KOPT-K1 (cell line): Measurements from ENCODE around the gene MMP24.
"Not testable (repeated sequence)": the region's sequence is repeated elsewhere in the genome, so short reads cannot be mapped to it uniquely, and the experiment has no call there.

Source experiments
- H3K27ac ChIP-seq: fragments of 200-600 bp; sonication (generic); 2 replicates; pipeline ENCODE4 v1.5.1; 2016; ENCODE audit warnings: antibody characterized with exemption, mild to moderate bottlenecking, low read depth, low read length; ENCODE audit not compliant: poor library complexity, severe bottlenecking
- H3K36me3 ChIP-seq: fragments of 200-600 bp; sonication (generic); 2 replicates; pipeline ENCODE4 v1.5.1; 2017; ENCODE audit warnings: antibody characterized with exemption, mild to moderate bottlenecking, low read length, moderate library complexity; ENCODE audit not compliant: insufficient read depth
- H3K9me3 ChIP-seq: fragments of 200-600 bp; sonication (generic); 2 replicates; pipeline ENCODE4 v1.5.1; 2017; ENCODE audit warnings: antibody characterized with exemption, low read length, mild to moderate bottlenecking; ENCODE audit not compliant: insufficient read depth, poor library complexity, severe bottlenecking

Gene MMP24

DNA sequence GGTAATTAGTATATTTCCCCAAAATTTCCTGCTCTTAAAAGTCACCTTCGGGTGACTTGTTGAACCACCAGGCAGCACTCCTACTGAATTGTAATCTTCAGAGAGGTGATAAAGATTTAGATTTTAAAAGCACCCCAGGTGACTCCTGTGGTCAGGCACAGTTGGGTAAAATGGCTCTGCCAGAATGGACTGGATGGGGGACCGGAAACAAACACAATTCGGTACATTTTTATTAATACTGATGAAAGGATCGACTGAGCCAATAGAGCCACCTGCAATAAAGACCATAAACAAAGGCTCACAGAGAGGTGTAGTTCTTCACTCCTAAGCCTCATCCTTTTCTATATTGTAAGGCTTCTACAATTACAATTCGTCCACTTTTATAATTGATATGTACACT, 85.3 kb downstream of the MMP24 start:
- Histone ChIP-seq H3K9me3 (no peaks in the 10 kb centered on the region), H3K36me3 (peaks cover 46% of the 10 kb centered on the region), H3K27ac (no peak overlapping the region)

DNA sequence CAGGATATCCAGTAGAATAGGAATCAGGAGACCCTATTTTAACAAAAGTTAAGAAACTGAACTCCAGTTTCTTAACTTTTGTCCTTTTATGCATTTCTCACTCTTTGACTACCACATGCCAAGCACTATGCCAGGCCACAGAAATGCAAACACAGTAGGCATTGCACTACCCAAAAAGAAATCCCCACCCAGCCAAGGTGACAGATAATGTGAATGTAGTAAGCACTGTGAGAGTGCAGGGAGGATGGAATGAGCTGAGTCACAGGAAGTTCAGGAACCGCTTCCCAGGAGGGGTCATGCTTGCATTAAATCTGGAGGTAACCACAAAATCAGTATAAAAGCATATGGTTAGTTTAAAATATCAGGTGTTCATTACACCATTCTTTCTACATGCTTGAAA, 85.8 kb downstream of the MMP24 start:
- Histone ChIP-seq H3K27ac (no peak overlapping the region), H3K9me3 (no peaks in the 10 kb centered on the region)

DNA sequence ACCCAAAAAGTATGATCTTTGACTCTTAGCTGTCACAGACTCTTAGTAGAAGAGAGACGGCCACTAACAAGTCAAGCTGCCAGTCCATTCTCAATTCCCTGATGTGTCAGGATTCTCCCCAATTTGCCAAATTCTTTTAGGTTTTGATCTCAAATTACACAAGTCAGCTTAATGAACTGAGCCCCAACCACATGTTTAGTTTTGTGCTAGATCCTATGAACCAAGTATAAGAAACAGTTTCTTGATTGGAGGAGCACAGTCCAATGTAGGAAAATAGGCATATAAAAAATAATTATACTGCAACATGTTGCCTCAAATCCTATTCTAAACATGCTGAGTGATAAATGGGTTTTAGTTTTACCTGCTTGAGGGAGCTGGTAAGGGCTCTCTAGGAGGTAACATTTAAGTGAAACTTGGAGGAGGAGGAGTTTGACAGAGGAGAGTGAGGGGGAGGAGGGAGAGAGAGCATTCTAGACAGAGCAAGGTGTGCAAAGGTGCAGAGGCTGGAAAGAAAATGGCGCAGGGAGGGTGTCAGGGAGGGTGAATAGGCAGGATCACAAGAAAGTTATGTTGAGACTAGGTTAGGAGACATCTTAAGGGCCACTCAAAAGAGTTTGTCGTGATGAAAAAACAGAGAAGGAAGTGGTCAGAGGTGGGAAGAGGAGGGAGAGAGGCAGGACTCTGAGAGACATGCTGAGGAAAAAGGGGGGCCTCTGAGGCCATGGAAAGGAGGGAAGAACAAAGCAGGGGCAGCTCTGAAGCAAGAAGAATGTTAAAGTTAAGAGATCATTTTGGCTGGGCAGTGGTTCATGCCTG, 88.5 kb downstream of the MMP24 start:
- Histone ChIP-seq H3K27ac (no peak overlapping the region), H3K9me3 (no peaks in the 10 kb centered on the region), H3K36me3 (peaks cover 30% of the 10 kb centered on the region)

More for the DNA sequence above, 85.8 kb downstream of the MMP24 start:
- peaks cover 46% of the 10 kb centered on the region for H3K36me3 ChIP-seq

DNA sequence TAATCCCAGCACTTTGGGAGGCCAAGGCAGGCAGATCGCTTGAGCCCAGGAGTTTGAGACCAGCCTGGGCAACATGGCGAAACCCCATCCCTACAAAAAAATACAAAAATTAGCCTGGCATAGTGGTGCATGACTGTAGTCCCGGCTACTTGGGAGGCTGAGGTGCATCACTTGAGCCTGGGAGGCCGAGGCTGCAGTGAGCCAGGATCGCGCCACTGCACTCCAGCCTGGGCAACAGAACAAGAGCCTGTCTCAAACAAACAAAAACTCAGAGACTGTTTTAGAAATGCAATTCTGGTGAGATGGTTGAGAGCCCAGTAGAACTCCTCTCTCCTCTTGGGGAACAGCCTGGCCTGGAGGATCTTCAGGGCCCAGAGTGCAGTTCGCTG, 89.1 kb downstream of the MMP24 start:
- H3K9me3 ChIP-seq, H3K27ac ChIP-seq: not testable (repeated sequence)
- H3K36me3 ChIP-seq, result peaks cover 27% of the 10 kb centered on the region

DNA sequence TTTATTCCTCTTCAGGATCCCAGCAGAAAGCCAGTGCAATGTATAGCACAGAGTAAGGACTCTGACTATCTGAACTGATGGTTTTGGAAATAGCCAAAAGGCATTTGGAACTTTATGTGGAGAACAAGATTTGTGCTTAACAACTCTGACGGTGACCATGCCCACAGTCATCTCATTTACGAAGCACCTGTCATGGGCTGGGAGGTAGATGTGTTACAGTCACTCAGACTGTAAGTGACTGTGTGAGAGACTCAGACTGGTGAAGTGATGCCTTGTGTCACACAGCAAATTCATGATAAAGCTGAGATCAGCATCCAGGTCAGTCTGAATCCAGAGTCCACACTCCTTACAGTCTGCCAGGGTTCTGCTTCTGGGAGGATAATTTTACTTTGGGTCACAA, 89.6 kb downstream of the MMP24 start:
- Histone ChIP-seq H3K27ac (no peak overlapping the region), H3K36me3 (peaks cover 27% of the 10 kb centered on the region), H3K9me3 (no peaks in the 10 kb centered on the region)

DNA sequence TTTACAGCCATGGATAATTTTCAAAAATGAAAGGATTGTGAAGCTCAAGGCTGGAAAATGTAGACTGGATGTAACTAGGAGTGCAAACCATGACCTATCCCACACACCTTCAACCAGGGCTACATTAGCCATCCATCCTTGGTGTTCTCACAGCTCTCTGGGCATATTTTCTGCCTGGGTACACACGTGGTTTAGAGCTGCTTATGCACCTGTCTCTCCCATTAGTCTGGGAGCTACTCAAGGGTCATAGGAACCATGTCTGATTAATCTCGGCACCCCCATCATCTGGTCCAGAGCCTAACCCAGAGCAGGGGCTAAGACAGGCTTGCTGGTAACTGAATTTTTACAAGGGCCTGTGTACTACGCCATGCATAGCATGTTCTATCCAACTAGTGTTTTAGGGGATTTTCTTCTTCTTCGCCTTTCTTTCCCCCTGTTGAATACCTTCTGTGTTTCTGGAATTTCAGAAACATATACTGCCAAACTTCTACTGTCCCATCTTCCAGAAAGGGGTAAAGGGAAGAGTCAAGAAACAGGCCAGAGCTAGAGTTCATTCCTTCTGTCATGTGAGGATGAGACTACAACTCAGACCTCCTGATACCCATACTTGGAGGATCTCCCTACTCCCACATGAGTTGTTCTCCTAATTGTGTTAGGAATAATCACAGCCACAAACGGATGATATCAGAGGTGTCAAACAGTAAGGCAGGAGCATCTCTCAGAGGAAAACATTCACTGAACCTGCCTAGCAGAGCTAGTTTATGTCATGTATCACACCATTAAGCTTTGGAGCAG, 91.1 kb downstream of the MMP24 start:
- H3K9me3 ChIP-seq, result no peaks in the 10 kb centered on the region
- H3K27ac ChIP-seq, result no peak overlapping the region

DNA sequence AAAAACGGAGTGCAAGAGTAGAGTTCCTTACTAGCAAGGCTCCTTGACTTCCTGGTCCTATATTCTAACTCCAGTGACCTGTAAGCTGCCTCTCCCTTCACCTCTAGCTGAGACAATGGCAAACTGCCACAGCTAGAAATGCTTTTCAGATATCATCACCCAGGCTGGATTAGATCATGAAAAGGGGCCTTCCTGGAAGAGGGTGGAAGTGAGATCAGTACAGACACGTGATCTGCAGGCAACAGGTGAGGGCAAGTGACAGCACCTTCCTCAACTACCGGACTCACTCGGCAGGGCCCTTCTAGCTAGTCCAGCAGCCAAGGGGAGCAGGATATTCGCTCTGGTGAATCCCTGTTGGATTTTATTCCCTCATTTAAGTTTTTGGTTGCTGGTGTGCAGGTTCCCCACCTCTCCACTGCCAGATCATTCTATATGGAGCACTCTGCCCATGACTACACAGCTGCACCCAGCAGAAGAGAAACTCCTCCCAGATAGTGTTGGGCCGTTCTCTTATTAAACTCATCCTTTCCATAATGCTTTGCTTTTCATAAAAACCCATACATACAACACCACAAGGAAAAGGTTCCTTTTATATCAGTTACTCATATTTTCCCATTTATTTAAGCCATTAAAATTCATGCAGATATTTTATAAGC, 92.1 kb downstream of the MMP24 start:
- no peaks in the 10 kb centered on the region for H3K9me3 ChIP-seq
- H3K27ac ChIP-seq, result no peak overlapping the region
- peaks cover 17% of the 10 kb centered on the region for H3K36me3 ChIP-seq

More for the DNA sequence above, 91.1 kb downstream of the MMP24 start:
- peaks cover 24% of the 10 kb centered on the region for H3K36me3 ChIP-seq

DNA sequence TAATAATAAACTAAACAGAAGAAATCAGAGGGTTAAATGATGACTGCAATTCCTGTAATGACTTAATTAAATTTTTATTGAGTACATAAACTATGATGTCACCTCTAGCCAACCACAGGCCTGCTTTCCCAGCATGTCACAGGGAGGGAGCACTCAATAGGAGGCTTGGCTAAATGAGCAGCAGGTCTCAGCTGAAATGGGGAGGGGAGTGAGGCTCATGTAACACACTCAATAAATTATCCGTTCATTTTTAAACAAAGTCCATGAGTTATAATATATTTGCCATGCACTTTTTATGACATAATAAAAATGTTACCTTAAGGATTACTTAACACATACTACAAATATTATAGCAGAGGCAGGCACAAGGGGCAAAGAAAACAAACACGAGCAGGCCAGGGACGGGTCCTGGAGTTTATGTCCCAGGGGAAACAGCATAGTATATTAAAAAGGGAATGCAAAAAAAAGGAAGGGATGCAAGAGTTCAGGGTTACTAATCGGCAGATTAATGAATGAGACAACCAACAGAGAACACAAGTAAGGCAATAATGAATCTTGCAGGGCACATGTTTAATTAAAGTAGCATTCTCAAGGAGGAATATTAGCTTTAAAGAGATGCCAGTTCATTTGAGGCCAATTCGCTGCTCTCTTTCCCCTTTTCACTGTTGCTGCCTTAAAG, 92.8 kb downstream of the MMP24 start:
- Histone ChIP-seq H3K36me3 (peaks cover 14% of the 10 kb centered on the region), H3K9me3 (no peaks in the 10 kb centered on the region), H3K27ac (no peak overlapping the region)

DNA sequence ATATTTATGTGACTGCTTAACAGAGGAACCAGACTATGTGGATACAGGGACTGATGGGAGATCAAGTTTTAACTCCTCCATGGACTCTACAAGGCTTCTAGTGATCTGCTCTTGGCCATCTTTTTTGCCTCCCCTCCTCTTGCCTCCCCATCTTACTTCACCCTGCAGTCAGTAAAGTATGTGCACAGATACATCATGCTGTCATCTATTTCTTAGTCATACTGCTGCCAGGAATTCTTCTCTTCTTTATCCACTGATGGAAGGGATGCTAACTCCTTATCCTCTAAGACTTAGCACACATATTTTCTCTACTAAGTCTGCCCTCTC, 93.3 kb downstream of the MMP24 start:
- Histone ChIP-seq H3K36me3 (peaks cover 12% of the 10 kb centered on the region; the same call in 1 of the 2 replicates), H3K9me3 (no peaks in the 10 kb centered on the region), H3K27ac (no peak overlapping the region)

DNA sequence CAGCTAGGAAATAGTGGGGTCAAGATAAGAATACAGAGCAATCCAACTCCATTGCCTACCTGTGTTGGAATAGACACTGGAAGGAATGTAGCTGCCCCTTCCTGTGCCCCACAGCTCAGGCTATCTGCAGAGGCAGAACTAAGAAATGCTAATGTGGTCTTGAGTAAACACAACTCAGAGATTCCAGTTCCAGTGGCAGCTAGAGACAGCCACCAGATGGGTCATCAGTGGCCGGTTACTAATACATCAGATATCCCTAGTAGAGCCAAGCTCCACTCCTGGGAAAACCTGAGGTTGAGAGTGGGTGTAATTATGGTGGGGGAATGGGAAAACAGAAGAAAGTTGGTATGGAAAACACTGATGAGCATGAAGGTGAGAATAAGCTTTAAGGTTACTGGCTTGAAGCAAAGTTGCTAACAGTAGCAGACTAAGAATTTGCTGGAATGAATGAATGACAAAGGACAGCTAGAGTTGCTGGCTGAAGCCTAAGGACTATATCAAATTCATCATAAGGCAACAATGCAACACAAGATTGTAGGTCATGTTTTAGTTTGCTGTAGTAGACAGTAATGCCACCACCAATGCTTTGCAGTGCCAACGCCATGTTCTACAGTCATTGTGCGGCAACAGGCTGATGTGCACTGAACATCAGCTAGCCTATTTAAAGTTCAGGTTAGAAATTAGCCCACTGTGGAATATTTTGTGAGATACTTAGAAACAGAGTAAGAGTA, 94.1 kb downstream of the MMP24 start:
- Histone ChIP-seq H3K27ac (no peak overlapping the region), H3K9me3 (no peaks in the 10 kb centered on the region), H3K36me3 (peaks cover 12% of the 10 kb centered on the region; the same call in 1 of the 2 replicates)

DNA sequence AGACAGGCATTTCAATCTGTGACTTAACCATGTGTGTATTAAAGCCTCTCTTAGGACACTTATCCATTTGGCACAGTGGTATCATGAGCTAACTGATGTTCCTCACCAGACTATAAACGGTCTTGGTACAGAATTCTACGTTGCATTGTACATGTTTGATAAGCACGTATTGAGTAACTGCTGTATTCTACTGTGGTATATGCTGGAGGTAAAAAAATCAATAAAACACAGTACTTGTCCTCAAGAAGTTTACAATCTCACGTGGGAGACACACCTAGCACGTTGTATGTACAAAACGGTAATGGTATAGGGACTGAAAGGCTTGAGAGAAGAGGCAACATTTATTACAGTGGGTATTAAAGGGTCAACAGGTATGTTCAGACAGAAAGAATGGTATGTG, 98.9 kb downstream of the MMP24 start:
- Histone ChIP-seq H3K27ac (no peak overlapping the region), H3K36me3 (peaks cover 24% of the 10 kb centered on the region; the same call in 1 of the 2 replicates)

DNA sequence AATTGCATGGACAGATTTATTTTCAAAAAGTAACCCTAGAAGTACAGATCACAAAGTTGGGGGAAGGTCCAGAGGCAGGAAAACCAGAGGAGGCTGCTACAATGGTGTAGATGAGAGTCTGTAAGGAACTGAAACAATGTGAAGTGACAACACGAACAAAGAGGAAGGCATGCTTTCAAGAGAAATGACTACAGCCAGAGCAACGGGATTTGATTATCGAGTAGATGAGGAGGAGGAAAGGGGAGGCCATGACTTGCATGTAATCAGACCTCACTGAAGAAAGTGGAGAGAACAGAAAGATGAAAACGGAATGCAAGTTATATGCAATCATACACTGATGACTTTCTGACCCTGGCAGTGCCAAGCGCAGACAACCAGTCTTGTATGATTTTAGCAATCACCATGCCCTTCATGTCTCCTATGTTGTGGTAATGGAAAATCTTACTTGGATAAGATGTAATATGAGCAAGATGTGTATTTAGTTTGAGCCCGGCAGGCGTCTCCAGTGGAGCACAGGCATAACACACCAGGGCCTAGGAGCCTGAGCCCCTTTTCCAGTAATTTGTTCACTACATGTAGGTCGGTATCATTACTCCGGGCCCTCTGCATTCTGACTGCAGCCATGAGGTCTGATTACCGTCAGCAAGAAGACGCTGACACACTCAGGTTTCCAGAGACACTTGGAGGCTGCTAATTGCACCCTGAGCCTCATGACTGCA, 99.7 kb downstream of the MMP24 start:
- no peak overlapping the region for H3K27ac ChIP-seq
- peaks cover 26% of the 10 kb centered on the region; the same call in 1 of the 2 replicates for H3K36me3 ChIP-seq
- no peaks in the 10 kb centered on the region for H3K9me3 ChIP-seq

More for the DNA sequence above, 98.9 kb downstream of the MMP24 start:
- no peaks in the 10 kb centered on the region for H3K9me3 ChIP-seq
